B cell (primary cell): ENCODE measurements around the gene ZBTB48. TPM values are rescaled to one million over a fixed set of nuclear protein-coding genes. Genes with fewer than 3 reads are reported as not detected.

Experiments
- ATAC-seq: fragments of 200-7000 bp; cut with Tn5 transposase; one replicate; pipeline ENCODE4 v1.10.0; 2021; ENCODE audit warnings: low read depth, mild to moderate bottlenecking, moderate number of reproducible peaks, moderate library complexity
- CTCF ChIA-PET: fragments of 350-600 bp; sonication (Branson Sonifier 250); formaldehyde crosslinking; loops from one replicate; lab custom pipeline; 2021; ENCODE audit warnings: antibody characterized with exemption, inconsistent platforms; lab: Charles Lee
- POLR2A ChIA-PET: fragments of 350-600 bp; sonication (Branson Sonifier 250); formaldehyde crosslinking; loops from one replicate; lab custom pipeline; 2021; ENCODE audit warnings: antibody characterized with exemption; lab: Charles Lee
- DNase-seq: peaks from one replicate; pipeline ENCODE4 v3.0.0; 2013
- H2AFZ ChIP-seq: 2 replicates; pipeline ENCODE4 v1.6.1; 2012; ENCODE audit warnings: mild to moderate bottlenecking, low read depth, low read length; ENCODE audit not compliant: insufficient read depth, poor library complexity, severe bottlenecking
- H3K27ac ChIP-seq, 2 donors: 1 replicate in 1 of 2; 2 replicates in 1 of 2; pipeline ENCODE4 v1.5.1; 2012 to 2013; ENCODE audit warnings: low read length in 2 of 2, mild to moderate bottlenecking in 2 of 2, moderate library complexity in 1 of 2
- H3K27me3 ChIP-seq, 4 experiments: fragments of 200-600 bp in 1 of 4; sonication (generic) in 1 of 4; replicated peaks in 1 of 4; 1 replicate in 2 of 4; 2 replicates in 2 of 4; pipeline versions ENCODE4 v1.6.1 to v1.7.0; 2013 to 2016; ENCODE audit warnings: low read length in 3 of 4, mild to moderate bottlenecking in 2 of 4, mixed read lengths in 1 of 4, moderate library complexity in 1 of 4; ENCODE audit not compliant: insufficient read depth in 4 of 4, control insufficient read depth in 3 of 4; ENCODE audit errors: control extremely low read depth in 1 of 4
- H3K36me3 ChIP-seq, 2 experiments: replicated peaks in 1 of 2; 1 replicate in 1 of 2; 2 replicates in 1 of 2; pipeline versions ENCODE4 v1.6.1 to v1.7.1; 2013; ENCODE audit warnings: low read length in 1 of 2; ENCODE audit not compliant: insufficient read depth in 2 of 2, control insufficient read depth in 1 of 2; ENCODE audit errors: control extremely low read depth in 1 of 2, extremely low read depth in 1 of 2
- H3K4me1 ChIP-seq, 2 donors: fragments of 200-600 bp in 1 of 2; sonication (generic) in 1 of 2; 1 replicate in 1 of 2; 2 replicates in 1 of 2; pipeline versions ENCODE4 v1.5.1 to v1.6.1; 2013 to 2017; ENCODE audit warnings: low read length in 2 of 2; ENCODE audit not compliant: control insufficient read depth in 2 of 2, insufficient read depth in 2 of 2
- H3K4me2 ChIP-seq: replicated peaks from 2 replicates; pipeline ENCODE3; 2012; ENCODE audit warnings: mild to moderate bottlenecking, low read depth, low read length; ENCODE audit not compliant: poor library complexity, severe bottlenecking
- H3K4me3 ChIP-seq, 5 experiments: fragments of 200-600 bp in 1 of 5; sonication (generic) in 1 of 5; 1 replicate in 3 of 5; 2 replicates in 2 of 5; pipeline versions ENCODE4 v1.5.1 to v1.7.0; 2011 to 2016; ENCODE audit warnings: low read length in 4 of 5, mild to moderate bottlenecking in 4 of 5, low read depth in 2 of 5, control low read depth in 1 of 5, moderate library complexity in 1 of 5; ENCODE audit not compliant: insufficient read depth in 1 of 5; ENCODE audit errors: control extremely low read depth in 1 of 5, extremely low read depth in 1 of 5
- H3K79me2 ChIP-seq: fragments of 200-600 bp; sonication (generic); one replicate; pipeline ENCODE4 v1.6.0; 2016; ENCODE audit warnings: low read length; ENCODE audit not compliant: control insufficient read depth, insufficient read depth
- H3K9ac ChIP-seq: fragments of 200-600 bp; sonication (generic); 2 replicates; pipeline ENCODE4 v1.6.1; 2017; ENCODE audit warnings: mild to moderate bottlenecking, low read length, moderate library complexity
- H3K9me3 ChIP-seq, 3 donors: one replicate each; pipeline versions ENCODE4 v1.6.1 to v1.7.1; 2013; ENCODE audit warnings: low read length in 2 of 3; ENCODE audit not compliant: control insufficient read depth in 2 of 3, insufficient read depth in 1 of 3; ENCODE audit errors: control extremely low read depth in 1 of 3
- H4K20me1 ChIP-seq: 2 replicates; pipeline ENCODE4 v1.6.0; 2012; ENCODE audit warnings: mild to moderate bottlenecking, low read length; ENCODE audit not compliant: insufficient read depth, control insufficient read depth, poor library complexity, severe bottlenecking
- H3K27ac Mint-ChIP-seq: one replicate; pipeline ENCODE4 v1.8.0; 2021; ENCODE audit warnings: mixed read lengths
- H3K27me3 Mint-ChIP-seq: one replicate; pipeline ENCODE4 v1.8.0; 2021; ENCODE audit warnings: mixed read lengths
- H3K4me1 Mint-ChIP-seq: one replicate; pipeline ENCODE4 v1.8.0; 2021; ENCODE audit warnings: mixed read lengths
- H3K4me3 Mint-ChIP-seq: one replicate; pipeline ENCODE4 v1.8.0; 2021; ENCODE audit warnings: mixed read lengths
- H3K9me3 Mint-ChIP-seq: one replicate; pipeline ENCODE4 v1.8.0; 2022; ENCODE audit warnings: mixed read lengths; ENCODE audit not compliant: insufficient read depth
- CTCF ChIP-seq: fragments of 200-600 bp; IDR thresholded peaks from one replicate; pipeline ENCODE4 v1.8.0; 2022; ENCODE audit warnings: antibody characterized with exemption, mild to moderate bottlenecking
- EZH2 ChIP-seq: IDR thresholded peaks from 2 replicates; pipeline ENCODE4 v1.6.1; 2012; ENCODE audit warnings: borderline replicate concordance, low read depth, mild to moderate bottlenecking, moderate library complexity, low read length; ENCODE audit not compliant: insufficient read depth, poor library complexity, severe bottlenecking
- WGBS: methylation state at CpG from one replicate; pipeline ENCODE4 v1.1.5; 2013; ENCODE audit warnings: missing lambda C conversion rate; ENCODE audit not compliant: insufficient coverage; 5-methylcytosine and 5-hydroxymethylcytosine counted together
- intact Hi-C: fragments of 100-400 bp; cut with micrococcal nuclease; formaldehyde crosslinking; loops from one replicate; pipeline ENCODE4 v1.10.0; 2022
- polyA plus RNA-seq: library from polyadenylated mRNA; depleted of rRNA; stranded (reverse); fragments of >200 nt; gene quantifications from 2 replicates; pipeline ENCODE4 v1.2.3, GENCODE V29; 2012
- total RNA-seq, 2 donors: library from RNA; stranded (reverse); fragments of 120-200 nt in 1 of 2; gene quantifications; 1 replicate in 1 of 2; 2 replicates in 1 of 2; pipeline versions ENCODE4 v1.2.3 to v1.2.4, GENCODE V29; 2013 to 2022

Gene ZBTB48
- total and polyA plus RNA-seq, 2 donors (not counting 1 experiment from before 2014, with no cell fraction given), result 65.6 to 100 TPM

GRCh38 chr1:6624710-6625583, 45.2 kb downstream of the ZBTB48 start, which contains the start of gene THAP3:
THAP3 (plus strand) TSS chr1:6624868; CDS start chr1:6625219, 351 bp downstream.
- Histone ChIP-seq H3K36me3 (peaks cover 3 to 26% of the 10 kb centered on the region in 2 experiments), H3K9me3 (no peaks in the 10 kb centered on the region), H3K4me3 (peak within 1 kb of the TSS; percentile 61 to 80 (median 62)), H3K27me3 (no peaks in the 10 kb centered on the region), H3K9ac (peak within 1 kb of the TSS; percentile 72), H3K79me2 (peaks cover 46% of the 10 kb centered on the region), H3K27ac (peak within 1 kb of the TSS in 1 of 2 donors; percentile 27), H3K4me2 (peak within 1 kb of the TSS; percentile 84), H2AFZ (peak within 1 kb of the TSS; percentile 78), H4K20me1 (peaks cover 38% of the 10 kb centered on the region), H3K4me1 (peaks cover 13 to 32% of the 10 kb centered on the region in 2 donors)
- peaks cover 31% of the 10 kb centered on the region for H3K4me1 Mint-ChIP-seq
- no peaks in the 10 kb centered on the region for H3K27me3 Mint-ChIP-seq
- intact Hi-C loops, result loop anchor here (1.0 to 5.0 kb wide), 6 partner anchors 12 to 426 kb away; partner anchors contain the start of genes DNAJC11, KLHL21, NOL9 and PHF13
- peak within 1 kb of the TSS; percentile 81 for H3K27ac Mint-ChIP-seq
- WGBS, result 2% methylated on average over 72 of the region's 73 CpGs
- ATAC-seq, result peak; percentile 98
- peak; percentile 92 for DNase-seq
- CTCF ChIA-PET, result interaction anchor here (0.6 to 2.5 kb wide), 4 partner anchors 21 to 67 kb away, joined by 3 to 16 read pairs (median 4); partner anchors contain the start of gene KLHL21
- H3K4me3 Mint-ChIP-seq, result peak within 1 kb of the TSS; percentile 93
- no peaks in the 10 kb centered on the region for H3K9me3 Mint-ChIP-seq
- TF ChIP-seq CTCF (peak; percentile 57), EZH2 (no peak)
- POLR2A ChIA-PET, result interaction anchor here (0.7 to 1.6 kb wide), 3 partner anchors 11 to 40 kb away, joined by 3 to 8 read pairs (median 4); partner anchors contain the start of gene PHF13
